ENCODE measurements around the gene TRERF1. TPM values are rescaled to one million over a fixed set of nuclear protein-coding genes. Genes with fewer than 3 reads are reported as not detected.

TRERF1 gene
- total and polyA plus RNA-seq, 2 of the 4 experiments (the other 2 are of a cell fraction) = 6.3 to 9.9 TPM

- peak overlapping the region; percentile 69 for H3K23ac ChIP-seq (ENCODE audit: low read depth, low read length)
- BruUV-seq (replicated peaks) = no TSS peak
- WGBS, 2 experiments (ENCODE audit: extremely low coverage in 2 of 2, insufficient read length in 1 of 2) = 0% methylated on average over 32 of the region's 78 CpGs; no CpG with 5 or more reads in 1 of the 2 experiments
- ATAC-seq (ENCODE audit: low read depth) (peak; percentile 56), DNase-seq (peak; percentile 76)
- H3K4ac ChIP-seq (ENCODE audit: low read depth, low read length) = peak overlapping the region; percentile 74
- peaks cover 11 to 38% of the 10 kb centered on the region in 2 experiments for H3K79me1 ChIP-seq (ENCODE audit: low read depth in 1 of 2, low read length in 2 of 2)
- peak overlapping the region; percentile 91 for H2AFZ ChIP-seq (replicated peaks; ENCODE audit: low read length, poor library complexity)
- peak overlapping the region; percentile 75 for H3K56ac ChIP-seq (ENCODE audit: extremely low read depth, insufficient read depth, low read length)
- H3K36me3 ChIP-seq (ENCODE audit: control insufficient read depth, insufficient read depth, low read length) = no peaks in the 10 kb centered on the region
- in situ Hi-C loops (cut with MboI; ENCODE audit: low sequenced_read_pairs) = no loop called here
- ChIA-PET POLR2A (ENCODE audit: unreplicated experiment) (interaction anchor here (0.6 kb wide), 4 partner anchors 24 to 132 kb away, joined by 3 to 6 read pairs (median 4); no protein-coding TSS in a partner anchor), CTCF (interaction anchor here (0.5 to 2.5 kb wide), 3 partner anchors 31 to 250 kb away, joined by 3 to 14 read pairs (median 4); no protein-coding TSS in a partner anchor)
- H2BK120ac ChIP-seq (ENCODE audit: low read depth, low read length) = peak overlapping the region; percentile 80
- H3K9me1 ChIP-seq (ENCODE audit: insufficient read depth, low read length) = no peaks in the 10 kb centered on the region
- peak overlapping the region; percentile 97 for H2BK5ac ChIP-seq (ENCODE audit: low read depth, low read length, poor library complexity, severe bottlenecking)
- peak overlapping the region; percentile 100 for H3K27ac ChIP-seq (ENCODE audit: insufficient read depth, low read length)
- dilution Hi-C loops (cut with HindIII; ENCODE audit: low sequenced_read_pairs, unreplicated experiment) = no loop called here
- no peaks in the 10 kb centered on the region for H3K9me3 ChIP-seq (ENCODE audit: control insufficient read depth, insufficient read depth, low read length)
- H2BK20ac ChIP-seq (ENCODE audit: low read depth, low read length) = 0 out of 2 replicates have a peak overlapping the region, but pooled peaks have one; percentile 17
- H4K8ac ChIP-seq (ENCODE audit: low read depth in 2 of 2, low read length in 2 of 2) = peak overlapping the region; percentile 80 to 96
- H2AK5ac ChIP-seq (ENCODE audit: low read depth, low read length) = peak overlapping the region; percentile 60
- H3K9ac ChIP-seq (ENCODE audit: low read depth, low read length) = peak overlapping the region; percentile 98
- H3K4me3 ChIP-seq (ENCODE audit: insufficient read depth, low read depth, low read length) = peak overlapping the region; percentile 88
- TF ChIP-seq MAZ (IDR thresholded peaks at IDR 0.05; ENCODE audit: borderline replicate concordance, low read depth, low read length) (peak; percentile 35; the same call in 1 of the 2 replicates), POLR2A (IDR thresholded peaks at IDR 0.05; ENCODE audit: low read depth, low read length) (0 out of 2 replicates have a peak, but pooled peaks have one; percentile 31), MAFK (IDR thresholded peaks at IDR 0.05; ENCODE audit: low read depth, low read length) (0 out of 2 replicates have a peak, but pooled peaks have one; percentile 45), NFE2L2 (IDR thresholded peaks at IDR 0.05; ENCODE audit: low read depth, low read length) (no peak)
- no peak overlapping the region for H2BK15ac ChIP-seq (ENCODE audit: low read depth, low read length)
- intact Hi-C loops (cut with micrococcal nuclease) = loop anchor here (1.0 to 5.0 kb wide), 3 partner anchors 138 to 235 kb away; partner anchors contain the start of gene MRPS10
- peak overlapping the region; percentile 82 for H4K5ac ChIP-seq (ENCODE audit: low read depth, low read length)
- peak overlapping the region; percentile 88 for H3K4me2 ChIP-seq (ENCODE audit: low read depth, low read length)
- peak overlapping the region; percentile 48 for H3K14ac ChIP-seq (replicated peaks; ENCODE audit: low read depth, low read length)
- peaks cover 3% of the 10 kb centered on the region; the same call in 1 of the 2 replicates for H4K20me1 ChIP-seq (ENCODE audit: insufficient read depth, low read length)
- peaks cover 7% of the 10 kb centered on the region for H3K4me1 ChIP-seq (ENCODE audit: control insufficient read depth, insufficient read depth, low read length)
- peak overlapping the region; percentile 72 for H3K18ac ChIP-seq (ENCODE audit: low read depth, low read length)
- H2AK9ac ChIP-seq (replicated peaks; ENCODE audit: low read depth, low read length, poor library complexity) = peak overlapping the region; percentile 81
- H3K27me3 ChIP-seq (ENCODE audit: control insufficient read depth, insufficient read depth, low read length) = no peaks in the 10 kb centered on the region
- H4K91ac ChIP-seq (ENCODE audit: insufficient read depth, low read depth, low read length) = peak overlapping the region; percentile 94
These were observed 675 bp upstream of the TRERF1 start for GRCh38 chr6:42452171-42453030.

Measured in IMR-90 (cell line).